RCC 7860 (cell line): Measurements from ENCODE around the gene MEA1.
A peak's percentile ranks its signal among the peaks of the same experiment; 100 is the strongest.

Source experiments
- DNase-seq: peaks from one replicate; pipeline ENCODE4 v3.0.0-alpha.2; 2015; ENCODE audit warnings: low spot score
- FAIRE-seq: peaks from 2 replicates; lab custom pipeline; 2012; peaks lifted over from hg19 to GRCh38; lab: Jason Lieb, UNC

The MEA1 gene

GRCh38 chr6:42978487-42978838 is 35.3 kb downstream of the MEA1 start:
- DNase-seq, result peak; percentile 47
- FAIRE-seq, result no peak

DNA sequence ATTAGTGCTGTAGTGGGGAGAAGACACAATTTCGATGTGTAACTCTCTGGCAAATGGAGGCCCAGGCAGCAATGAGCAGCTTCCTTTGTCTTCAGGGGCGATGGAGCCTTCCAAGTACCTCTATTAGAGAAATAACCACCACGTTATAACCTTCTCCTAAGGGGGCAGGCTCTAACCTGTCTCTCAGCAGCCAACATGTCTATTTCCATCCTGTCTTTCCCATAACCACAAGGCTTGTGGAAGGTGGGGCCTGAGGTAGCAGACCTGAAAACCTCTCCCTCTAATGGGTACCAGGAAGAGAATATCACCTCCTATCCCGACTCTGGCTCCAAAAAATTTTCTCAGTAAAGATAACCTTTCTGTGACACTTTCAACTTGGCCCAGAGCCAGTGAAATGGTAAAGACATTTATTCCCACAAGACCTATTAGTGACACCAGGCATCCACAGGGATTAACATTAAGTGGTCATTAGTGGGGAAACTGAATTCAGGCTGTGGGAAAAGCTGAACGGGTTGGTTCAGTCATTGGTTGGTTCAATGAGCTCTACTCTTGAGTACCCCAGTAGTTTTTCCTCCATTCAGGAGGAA is 38.7 kb downstream of the MEA1 start:
- DNase-seq, result no peak
- FAIRE-seq, result no peak

DNA sequence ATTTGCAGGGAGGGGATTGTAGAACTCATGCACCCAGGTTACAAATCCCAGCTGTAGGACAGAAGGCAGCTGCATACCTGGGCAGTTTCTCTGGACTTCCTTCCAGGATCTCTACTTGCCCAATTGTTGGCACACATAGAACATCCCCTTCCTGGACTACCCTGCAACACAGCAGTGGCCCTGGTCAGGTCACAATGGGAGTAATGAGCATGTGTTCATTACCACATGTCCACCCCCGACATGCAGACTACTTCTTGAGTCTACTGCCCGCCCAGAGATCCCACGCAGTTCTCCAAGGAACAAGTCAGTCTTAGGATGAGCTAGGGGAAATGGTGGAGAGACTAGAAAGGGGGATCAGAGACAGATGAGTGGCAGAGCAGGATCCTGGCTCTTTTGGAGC is 39.8 kb downstream of the MEA1 start:
- no peak for DNase-seq
- FAIRE-seq, result no peak

DNA sequence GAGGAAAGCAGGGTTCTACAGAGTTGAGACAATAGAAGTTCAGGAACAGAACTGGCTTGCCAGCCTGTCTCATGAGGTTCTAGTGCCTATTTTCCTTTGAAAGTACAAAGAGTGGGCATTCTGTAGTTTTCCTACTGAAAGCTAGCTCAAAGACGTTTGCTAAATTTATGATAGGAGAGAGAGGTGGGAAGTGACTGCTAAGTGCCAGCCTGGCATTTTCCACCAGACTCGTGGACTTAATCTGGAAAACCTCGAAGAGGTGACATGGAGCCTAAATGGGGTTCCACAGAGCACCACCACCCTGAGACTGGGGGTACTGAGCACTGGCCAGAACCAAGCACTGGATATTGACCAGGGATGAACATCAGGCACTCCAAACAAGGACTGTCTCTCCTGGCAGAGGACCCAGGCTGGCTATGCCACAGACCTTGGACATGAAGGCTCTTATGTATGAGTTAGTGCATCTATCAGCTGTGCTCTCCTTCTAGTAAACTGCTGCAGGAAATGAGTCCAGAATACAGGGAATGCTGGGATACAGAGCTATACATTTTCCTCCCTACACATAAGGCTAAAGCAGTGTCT is 41.9 kb downstream of the MEA1 start:
- DNase-seq, result no peak
- FAIRE-seq, result no peak

- FAIRE-seq (no peak), DNase-seq (peak; percentile 34)
Observed at GRCh38 chr6:42970871-42971612, 42.7 kb downstream of the MEA1 start.

GRCh38 chr6:42969934-42970333 is 43.8 kb downstream of the MEA1 start:
- DNase-seq (no peak), FAIRE-seq (no peak)

- no peak for FAIRE-seq
Observed at GRCh38 chr6:42969431-42969830, 44.3 kb downstream of the MEA1 start.

DNA sequence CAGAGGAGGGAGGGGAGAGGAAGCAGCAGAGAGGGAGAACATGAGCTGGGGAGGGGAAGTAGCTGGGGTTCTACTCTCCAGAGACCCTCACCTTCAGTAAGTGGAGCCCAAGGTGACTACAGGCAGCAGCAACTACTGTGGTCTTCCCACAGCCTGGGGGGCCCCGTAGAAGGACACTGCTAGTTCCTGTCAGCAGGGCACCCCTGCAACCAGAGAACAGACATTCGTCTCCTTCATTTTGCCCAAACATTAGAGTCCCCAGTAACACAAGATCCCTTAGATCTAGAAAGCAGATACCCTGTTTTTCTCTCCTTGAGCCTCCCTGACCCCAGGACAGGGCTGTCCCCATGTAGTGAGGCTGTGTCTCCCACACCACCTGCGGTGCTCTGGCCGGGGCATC is 45.0 kb downstream of the MEA1 start:
- DNase-seq, result no peak
- FAIRE-seq, result no peak

More at GRCh38 chr6:42969431-42969830, 44.3 kb downstream of the MEA1 start:
- DNase-seq, result no peak

DNA sequence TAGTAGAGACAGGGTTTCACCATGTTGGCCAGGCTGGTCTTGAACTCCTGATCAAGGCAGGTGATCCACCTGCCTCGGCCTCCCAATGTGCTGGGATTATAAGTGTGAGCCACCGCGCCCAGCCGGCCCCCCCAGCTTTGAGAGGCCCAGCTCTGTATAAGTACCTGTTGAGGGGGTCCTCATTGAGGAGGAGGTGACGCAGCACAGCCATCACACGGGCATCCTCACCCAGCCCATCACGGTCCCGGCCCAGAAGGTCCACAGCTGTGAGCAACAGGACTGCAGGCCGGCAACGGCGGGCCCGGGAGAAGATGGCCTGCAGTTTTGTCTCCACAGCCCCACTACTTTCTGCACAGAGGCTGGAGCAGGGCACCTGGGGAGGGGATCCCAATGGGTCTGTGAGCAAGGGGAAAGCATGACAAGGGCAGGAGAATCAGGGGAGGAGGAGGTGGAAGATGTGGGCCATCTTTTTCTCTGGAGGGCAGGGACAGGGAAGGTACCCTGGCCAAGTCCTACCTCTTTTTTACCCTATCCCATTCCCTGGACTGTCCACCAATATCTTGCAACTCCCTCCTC is 45.5 kb downstream of the MEA1 start:
- no peak for DNase-seq
- no peak for FAIRE-seq

GRCh38 chr6:42967228-42967627 is 46.5 kb downstream of the MEA1 start:
- no peak for FAIRE-seq
- no peak for DNase-seq

DNA sequence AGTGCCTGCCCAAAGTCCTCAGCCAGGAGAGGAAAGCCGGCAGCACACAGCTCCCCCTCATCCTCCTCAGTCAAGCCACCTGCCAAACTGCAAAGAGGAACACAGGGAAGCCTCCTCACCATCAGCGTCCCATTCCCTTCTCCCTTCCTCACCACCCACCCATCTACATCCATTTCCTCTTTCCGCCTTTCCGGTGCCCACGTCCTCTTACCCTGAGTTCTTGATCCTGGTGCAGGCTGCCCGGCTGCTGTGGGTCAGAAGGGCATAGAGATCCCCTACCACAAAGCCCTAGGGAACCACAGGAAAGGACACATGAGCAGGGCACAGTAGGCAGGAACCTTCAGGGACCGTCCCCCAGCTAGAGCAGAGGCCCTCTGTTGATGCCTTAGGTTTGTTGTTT is 47.2 kb downstream of the MEA1 start:
- DNase-seq, result no peak
- no peak for FAIRE-seq

- no peak for DNase-seq
- no peak for FAIRE-seq
Observed at GRCh38 chr6:42963855-42964605, 49.7 kb downstream of the MEA1 start.

DNA sequence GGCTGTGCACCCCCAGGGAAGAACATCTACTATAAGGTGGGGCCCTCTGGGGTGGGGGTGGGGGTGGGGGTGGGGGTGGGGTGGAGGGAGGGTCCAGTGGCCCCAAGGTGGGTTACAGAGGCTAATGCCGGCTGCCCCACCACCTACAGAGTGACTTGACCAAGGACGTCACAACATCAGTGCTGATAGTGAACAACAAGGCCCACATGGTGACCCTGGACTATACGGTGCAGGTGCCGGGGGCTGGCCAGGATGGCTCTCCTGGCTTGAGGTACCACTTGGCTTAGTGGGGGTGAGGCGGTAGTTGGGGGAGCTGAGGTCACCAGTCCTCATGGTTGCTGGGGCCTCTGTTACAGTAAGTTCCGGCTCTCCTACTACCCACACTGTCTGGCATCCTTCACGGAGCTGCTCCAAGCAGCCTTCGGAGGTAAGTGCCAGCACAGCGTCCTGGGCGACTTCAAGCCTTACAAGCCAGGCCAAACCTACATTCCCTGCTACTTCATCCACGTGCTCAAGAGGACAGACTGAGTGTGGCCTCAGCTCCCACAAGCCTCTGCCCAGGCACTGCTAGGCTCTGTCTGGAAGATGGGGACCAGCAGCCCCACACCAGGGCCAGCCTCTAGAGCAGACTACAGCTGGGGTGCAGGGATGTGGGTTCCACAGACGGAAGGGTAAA is 50.4 kb downstream of the MEA1 start:
- no peak for FAIRE-seq
- DNase-seq, result no peak

GRCh38 chr6:42962502-42963178 is 51.1 kb downstream of the MEA1 start:
- DNase-seq (no peak), FAIRE-seq (no peak)

DNA sequence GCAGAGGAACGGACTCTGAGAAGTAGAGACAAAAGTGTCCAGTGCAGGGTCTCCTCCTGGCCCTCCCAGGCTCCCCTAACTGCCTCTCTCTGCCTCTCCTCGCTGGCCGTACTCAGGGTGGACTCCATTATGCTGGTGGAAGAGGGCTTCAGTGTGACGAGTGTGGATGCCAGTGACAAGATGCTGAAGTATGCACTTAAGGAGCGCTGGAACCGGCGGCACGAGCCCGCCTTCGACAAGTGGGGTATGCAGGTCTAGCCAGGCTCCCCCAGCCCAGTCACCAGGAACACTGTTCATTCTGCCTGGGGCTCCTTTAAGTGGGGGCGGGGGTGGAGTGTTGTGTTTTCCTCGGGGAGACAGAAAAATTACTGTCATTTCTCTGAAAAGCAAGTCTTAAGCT is 51.6 kb downstream of the MEA1 start:
- no peak for FAIRE-seq
- no peak for DNase-seq
